H1 (cell line): ENCODE results near the gene CHN2. TPM values are rescaled to one million over a fixed set of nuclear protein-coding genes. Genes with fewer than 3 reads are reported as not detected.

ENCODE experiments used
- ASH2L ChIP-seq: fragments of 200-600, 300-600 bp; sonication (generic); IDR thresholded peaks from one replicate; pipeline ENCODE4 v1.7.1; 2017; ENCODE audit warnings: low read length
- EZH2 ChIP-seq: fragments of 200-600 bp; sonication (generic); IDR thresholded peaks from 2 replicates; pipeline ENCODE4 v1.7.1; 2012; ENCODE audit warnings: low read depth, mild to moderate bottlenecking, moderate library complexity, low read length, inconsistent platforms; ENCODE audit not compliant: severe bottlenecking
- MAX ChIP-seq: IDR thresholded peaks from 2 replicates; pipeline ENCODE4 v1.6.1; 2012; ENCODE audit warnings: inconsistent platforms
- RNF2 ChIP-seq: fragments of 200-900, 300-1000 bp; sonication (generic); IDR thresholded peaks from 2 replicates; pipeline ENCODE4 v1.7.1; 2016; ENCODE audit warnings: borderline replicate concordance, low read depth, mild to moderate bottlenecking, antibody characterized with exemption, low read length; ENCODE audit not compliant: poor library complexity, severe bottlenecking; ENCODE audit errors: missing control alignments
- polyA plus RNA-seq, 7 experiments: library from polyadenylated mRNA; depleted of rRNA in 3 of 7; stranded (reverse) in 5 of 7; unstranded in 2 of 7; fragments of >200 nt in 5 of 7; fragments of 200-250 nt in 2 of 7; gene quantifications; 1 replicate in 5 of 7; 2 replicates in 1 of 7; 4 replicates in 1 of 7; pipeline versions ENCODE4 v1.2.1 to v1.2.3, GENCODE V29; 2011 to 2013; ENCODE audit warnings: missing spikeins in 2 of 7, mixed read lengths in 2 of 7
- total RNA-seq: library from RNA; stranded (reverse); fragmentation: NEBNext Ultra II Directional; extraction: Animal tissue kit (Norgen Biotek cat#: 25700); gene quantifications from 2 replicates; pipeline ENCODE4 v1.2.1, GENCODE V29; 2021

Gene CHN2
- total and polyA plus RNA-seq, 2 of the 8 experiments (the other 6 are each of a cell fraction or from before 2014, with no cell fraction given): 2.9 to 4.8 TPM

GRCh38 chr7:29146057-29146706, 48.4 kb upstream of the CHN2 start, which contains the start of gene CPVL (continued):
- TF ChIP-seq MAX (peak; percentile 79), RNF2 (peak; percentile 48), EZH2 (peak; percentile 38), ASH2L (peak; percentile 65)
